ENCODE data around the gene PARPBP.
"Not testable (repeated sequence)": the region's sequence is repeated elsewhere in the genome, so short reads cannot be mapped to it uniquely, and the experiment has no call there.

The PARPBP gene

DNA sequence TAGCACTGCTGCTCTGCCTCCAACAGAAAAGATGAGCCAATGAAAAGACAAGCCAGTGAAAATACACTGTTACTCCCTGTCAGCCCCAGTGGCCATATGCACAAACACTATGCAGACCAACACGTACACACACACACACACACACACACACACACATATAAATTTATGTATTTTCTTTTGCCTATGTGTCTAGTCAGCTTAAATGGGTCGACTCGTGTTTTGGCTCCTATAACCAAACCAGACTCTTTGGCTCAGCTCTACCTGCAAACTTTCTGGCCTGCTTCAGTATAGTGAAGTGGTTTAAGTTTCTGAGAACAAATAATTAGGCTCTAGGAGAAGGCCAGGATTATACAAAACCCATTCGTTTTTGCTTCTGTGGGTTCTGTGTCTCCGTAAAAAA is 108.0 kb downstream of the PARPBP start:
- H3K27me3 Mint-ChIP-seq, result peaks cover 25% of the 10 kb centered on the region

DNA sequence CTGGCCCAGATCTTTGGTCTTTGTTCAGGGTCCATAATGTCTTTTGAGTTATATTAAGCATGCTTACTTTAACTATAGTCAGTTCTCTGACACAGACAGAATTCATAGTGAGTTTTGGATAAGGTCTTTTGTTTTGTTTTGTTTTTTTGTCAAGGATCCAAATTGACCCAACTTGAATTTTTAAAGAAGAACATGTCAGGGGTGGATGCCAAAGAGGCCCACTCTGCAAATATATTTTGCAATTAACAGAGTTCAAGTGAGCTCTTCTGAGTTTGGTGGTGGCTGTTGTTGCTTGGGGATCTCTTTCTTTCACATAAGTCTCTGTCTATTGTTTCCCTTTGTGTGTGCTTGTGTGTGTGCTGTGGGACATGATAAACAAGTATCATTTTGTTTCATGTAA is 112.1 kb downstream of the PARPBP start:
- ATAC-seq (replicated peaks; ENCODE audit: extremely low read depth, poor library complexity, severe bottlenecking), result no peak
- Mint-ChIP-seq H3K4me3 (no peak overlapping the region), H3K27ac (ENCODE audit: low read depth) (no peak overlapping the region), H3K36me3 (ENCODE audit: insufficient read depth) (no peaks in the 10 kb centered on the region), H3K4me1 (no peaks in the 10 kb centered on the region), H3K27me3 (peaks cover 38% of the 10 kb centered on the region), H3K9me3 (no peaks in the 10 kb centered on the region)
- DNase-seq (ENCODE audit: low spot score in 2 of 2), result no peak

More for the DNA sequence above, 108.0 kb downstream of the PARPBP start:
- DNase-seq (ENCODE audit: low spot score in 2 of 2) (no peak), ATAC-seq (replicated peaks; ENCODE audit: extremely low read depth, poor library complexity, severe bottlenecking) (no peak)
- Mint-ChIP-seq H3K27ac (ENCODE audit: low read depth) (no peak overlapping the region), H3K36me3 (ENCODE audit: insufficient read depth) (no peaks in the 10 kb centered on the region), H3K9me3 (no peaks in the 10 kb centered on the region), H3K4me3 (no peak overlapping the region), H3K4me1 (no peaks in the 10 kb centered on the region)

DNA sequence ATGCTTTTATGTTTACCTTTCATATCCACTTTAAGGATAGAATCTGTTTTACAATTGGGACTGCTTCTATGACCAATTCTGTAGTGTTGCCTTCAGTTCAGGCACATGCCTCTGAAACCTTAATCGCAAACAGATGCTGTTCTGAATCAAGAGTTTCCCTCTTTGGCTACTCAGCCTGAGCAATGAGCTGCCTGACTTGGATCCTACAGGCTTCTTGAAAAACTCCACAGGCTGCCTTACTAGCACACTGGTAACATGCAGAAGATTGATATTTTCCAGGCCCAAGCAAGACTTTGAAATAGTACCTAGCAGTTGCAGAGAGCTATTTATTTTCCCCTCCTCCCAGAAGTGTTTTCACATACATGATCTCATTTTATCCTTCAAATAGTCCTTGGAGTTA is 112.5 kb downstream of the PARPBP start:
- no peak overlapping the region for H3K4me3 Mint-ChIP-seq
- ATAC-seq (replicated peaks; ENCODE audit: extremely low read depth, poor library complexity, severe bottlenecking) (no peak), DNase-seq (ENCODE audit: low spot score in 2 of 2) (no peak)

DNA sequence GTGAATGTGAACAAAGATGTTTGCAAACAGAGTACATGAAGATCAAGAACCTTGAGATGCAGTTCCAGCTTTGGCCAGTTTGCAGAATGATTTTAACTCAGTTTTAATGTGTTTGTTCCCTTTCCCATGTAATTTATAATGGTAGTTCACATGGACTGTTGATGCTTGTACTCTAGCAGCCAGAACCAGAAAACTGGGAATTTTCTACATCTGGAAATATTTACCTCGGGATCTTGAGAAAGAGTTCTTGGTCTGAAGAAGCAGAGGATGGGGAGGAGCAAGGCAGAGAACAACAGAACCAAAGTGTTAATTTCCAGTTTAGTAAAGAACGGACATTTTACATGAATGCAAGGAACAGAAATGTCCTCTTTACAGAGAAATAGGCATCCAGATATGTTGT is 114.6 kb downstream of the PARPBP start:
- DNase-seq (ENCODE audit: low spot score in 2 of 2) (no peak), ATAC-seq (replicated peaks; ENCODE audit: extremely low read depth, poor library complexity, severe bottlenecking) (no peak)
- Mint-ChIP-seq H3K36me3 (ENCODE audit: insufficient read depth) (no peaks in the 10 kb centered on the region), H3K4me1 (no peaks in the 10 kb centered on the region), H3K27ac (ENCODE audit: low read depth) (no peak overlapping the region), H3K9me3 (peaks cover 5% of the 10 kb centered on the region), H3K4me3 (no peak overlapping the region), H3K27me3 (peaks cover 47% of the 10 kb centered on the region)

More for the DNA sequence above, 112.5 kb downstream of the PARPBP start:
- Mint-ChIP-seq H3K4me1 (no peaks in the 10 kb centered on the region), H3K9me3 (peaks cover 1% of the 10 kb centered on the region), H3K27ac (ENCODE audit: low read depth) (no peak overlapping the region), H3K36me3 (ENCODE audit: insufficient read depth) (no peaks in the 10 kb centered on the region), H3K27me3 (peaks cover 42% of the 10 kb centered on the region)

DNA sequence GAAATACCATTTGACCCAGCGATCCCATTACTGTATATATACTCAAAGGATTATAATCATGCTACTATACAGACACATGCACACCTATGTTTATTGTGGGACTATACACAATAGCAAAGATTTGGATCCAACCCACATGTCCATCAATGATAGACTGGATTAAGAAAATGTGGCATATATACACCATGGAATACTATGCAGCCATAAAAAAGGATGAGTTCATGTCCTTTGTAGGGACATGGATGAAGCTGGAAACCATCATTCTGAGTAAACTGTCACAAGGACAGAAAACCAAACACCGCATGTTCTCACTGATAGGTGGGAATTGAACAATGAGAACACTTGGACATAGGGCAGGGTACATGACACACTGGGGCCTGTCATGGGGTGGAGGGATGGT is 120.9 kb downstream of the PARPBP start:
- not testable (repeated sequence) for H3K27ac Mint-ChIP-seq (ENCODE audit: low read depth); ATAC-seq (replicated peaks; ENCODE audit: extremely low read depth, poor library complexity, severe bottlenecking); H3K9me3 Mint-ChIP-seq; H3K4me3 Mint-ChIP-seq; H3K36me3 Mint-ChIP-seq (ENCODE audit: insufficient read depth); DNase-seq (ENCODE audit: low spot score in 2 of 2); H3K4me1 Mint-ChIP-seq
- H3K27me3 Mint-ChIP-seq, result peaks cover 32% of the 10 kb centered on the region
